Stimulated activated CD4-positive, alpha-beta T cell treated with anti-CD3 and anti-CD28 coated beads, Interleukin-4, amount 100 ng/mL, for 1 hour (primary cell): ENCODE measurements around the gene ELAC1.
"Not testable (repeated sequence)": the region's sequence is repeated elsewhere in the genome, so short reads cannot be mapped to it uniquely, and the experiment has no call there.

ENCODE experiments used
- DNase-seq: peaks from one replicate; pipeline ENCODE4 v3.0.0-alpha.2; 2020

The ELAC1 gene

DNA sequence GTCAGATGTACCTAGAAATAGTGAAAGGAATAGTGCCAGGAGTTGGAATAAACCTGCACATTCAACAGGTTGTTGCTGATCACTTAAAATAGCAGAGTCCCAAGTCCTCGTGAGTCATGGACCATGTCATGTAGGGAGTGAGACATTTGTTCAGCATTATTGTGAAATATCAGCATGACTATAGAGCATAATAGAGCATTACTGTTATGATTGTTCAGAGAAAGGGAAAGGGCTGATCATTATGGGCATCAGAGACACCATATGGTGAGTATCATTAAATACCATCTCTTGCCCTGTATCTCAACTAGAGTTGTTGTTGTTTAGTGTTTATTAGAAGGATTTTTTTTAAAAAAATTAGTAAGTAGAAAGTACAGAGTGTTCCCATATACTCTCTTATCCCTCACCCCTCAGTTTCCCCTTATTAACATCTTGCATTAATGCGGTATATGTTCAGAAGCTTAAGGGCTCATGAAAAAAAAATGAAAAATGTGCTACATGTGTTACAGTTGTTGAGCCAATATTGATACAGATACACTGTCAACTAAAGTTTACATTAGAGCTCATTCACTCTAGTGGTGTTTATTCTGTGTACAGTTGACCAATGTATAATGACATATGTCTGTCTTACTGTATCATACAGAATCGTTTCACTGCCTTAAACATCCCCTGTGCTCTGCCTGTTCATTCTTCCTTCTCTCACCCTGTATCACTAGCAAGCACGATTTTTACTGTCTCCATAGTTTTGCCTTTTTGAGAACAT lies 5.7 kb downstream of the ELAC1 start:
- DNase-seq = no peak

DNA sequence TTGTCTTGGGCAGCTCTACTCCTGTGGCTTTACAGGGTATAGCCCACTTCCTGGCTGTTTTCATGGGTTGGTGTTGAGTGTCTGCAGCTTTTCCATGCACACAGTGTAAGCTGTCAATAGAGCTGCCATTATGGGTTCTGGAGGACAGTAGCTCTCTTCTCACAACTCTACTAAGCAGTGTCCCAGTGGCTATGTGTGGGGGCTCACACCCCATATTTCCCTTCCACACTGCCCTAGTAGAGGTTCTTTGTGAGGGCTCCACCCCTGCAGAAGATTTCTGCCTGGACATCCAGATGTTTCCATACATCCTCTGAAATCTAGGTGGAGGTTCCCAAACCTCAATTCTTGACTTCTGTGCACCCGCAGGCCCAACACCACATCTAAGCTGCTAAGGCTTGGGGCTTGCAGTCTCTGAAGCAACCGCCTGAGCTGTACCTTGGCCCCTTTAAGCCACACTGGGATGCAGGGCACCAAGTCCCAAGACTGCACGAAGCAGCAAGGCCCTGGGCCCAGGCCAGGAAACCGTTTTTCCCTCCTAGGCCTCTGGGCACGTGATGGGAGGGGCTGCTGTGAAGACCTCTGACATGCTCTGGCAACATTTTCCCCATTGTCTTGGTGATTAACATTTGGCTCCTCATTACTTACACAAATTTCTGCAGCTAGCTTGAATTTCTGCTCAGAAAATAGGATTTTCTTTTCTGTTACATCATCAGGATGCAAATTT lies 9.4 kb downstream of the ELAC1 start:
- DNase-seq = no peak

DNA sequence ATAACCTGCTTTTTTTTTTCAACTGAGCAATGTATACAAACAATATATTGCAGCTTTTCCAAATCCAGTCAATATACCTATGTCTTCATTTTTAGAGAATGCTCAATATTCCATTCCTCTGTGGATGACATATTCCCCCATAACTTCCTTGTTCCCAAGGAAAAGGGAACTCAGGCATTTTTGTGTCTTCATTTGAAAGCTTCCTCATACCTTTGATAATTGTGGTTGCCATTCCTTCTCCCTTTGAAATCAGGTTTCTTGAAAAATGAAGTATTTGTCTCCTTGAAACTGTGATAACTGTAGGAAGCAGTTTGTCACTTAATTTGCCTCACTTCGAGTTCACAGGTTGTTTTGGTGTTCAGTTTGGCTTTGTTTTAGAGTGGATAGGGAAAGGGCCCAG lies 13.5 kb downstream of the ELAC1 start:
- DNase-seq = no peak

DNA sequence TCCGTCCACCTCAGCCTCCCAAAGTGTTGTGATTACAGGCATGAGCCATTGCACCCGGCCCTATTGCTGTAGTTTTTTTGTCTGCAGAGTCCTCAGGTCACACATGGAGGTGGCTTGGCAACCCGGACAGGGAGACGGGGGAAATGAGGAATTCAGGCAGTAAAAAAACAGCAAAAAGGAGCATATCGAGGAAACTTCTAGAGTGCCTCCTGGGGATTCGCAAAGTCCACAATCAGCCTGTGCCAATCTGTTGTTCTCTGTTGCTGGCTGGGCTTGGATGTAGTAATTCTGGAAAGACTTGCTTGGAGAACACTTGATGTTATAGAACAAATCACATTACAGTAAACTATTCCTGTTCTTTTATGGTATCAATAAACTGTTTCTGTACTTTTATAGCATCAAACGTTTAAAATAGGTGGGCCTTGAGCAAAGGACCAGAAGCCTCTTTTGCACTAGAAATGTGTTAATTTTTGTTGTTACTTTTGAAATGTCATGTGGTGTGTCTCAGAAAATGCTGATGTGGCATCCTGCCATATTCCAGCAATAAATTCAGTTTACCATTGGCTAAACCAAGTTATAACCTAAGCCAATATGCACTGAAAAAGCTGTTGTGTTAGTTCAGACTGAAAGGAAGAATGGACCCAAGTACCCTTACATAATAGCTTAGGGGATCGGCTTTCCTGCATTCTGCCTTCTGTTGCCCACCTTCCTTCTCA lies 14.4 kb downstream of the ELAC1 start:
- DNase-seq = no peak

DNA sequence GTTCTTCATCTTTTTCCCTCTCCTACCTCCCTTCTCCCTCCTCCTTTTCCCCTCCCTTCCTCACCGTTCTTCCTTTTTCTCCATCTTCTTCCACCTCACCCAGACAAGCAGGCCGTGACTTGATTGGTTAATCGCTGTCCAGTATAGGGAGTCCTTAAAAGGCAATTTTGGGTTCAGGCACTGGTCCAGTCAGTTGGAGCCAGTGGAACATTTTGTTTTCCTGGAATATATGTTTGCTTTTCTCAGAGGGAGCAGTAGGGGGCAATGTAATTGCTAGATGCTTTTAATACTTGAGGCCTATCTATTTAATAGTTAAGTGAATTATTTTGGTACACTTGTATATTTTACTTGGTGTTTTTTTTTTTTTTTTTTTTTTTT lies 15.0 kb downstream of the ELAC1 start:
- DNase-seq = no peak

DNA sequence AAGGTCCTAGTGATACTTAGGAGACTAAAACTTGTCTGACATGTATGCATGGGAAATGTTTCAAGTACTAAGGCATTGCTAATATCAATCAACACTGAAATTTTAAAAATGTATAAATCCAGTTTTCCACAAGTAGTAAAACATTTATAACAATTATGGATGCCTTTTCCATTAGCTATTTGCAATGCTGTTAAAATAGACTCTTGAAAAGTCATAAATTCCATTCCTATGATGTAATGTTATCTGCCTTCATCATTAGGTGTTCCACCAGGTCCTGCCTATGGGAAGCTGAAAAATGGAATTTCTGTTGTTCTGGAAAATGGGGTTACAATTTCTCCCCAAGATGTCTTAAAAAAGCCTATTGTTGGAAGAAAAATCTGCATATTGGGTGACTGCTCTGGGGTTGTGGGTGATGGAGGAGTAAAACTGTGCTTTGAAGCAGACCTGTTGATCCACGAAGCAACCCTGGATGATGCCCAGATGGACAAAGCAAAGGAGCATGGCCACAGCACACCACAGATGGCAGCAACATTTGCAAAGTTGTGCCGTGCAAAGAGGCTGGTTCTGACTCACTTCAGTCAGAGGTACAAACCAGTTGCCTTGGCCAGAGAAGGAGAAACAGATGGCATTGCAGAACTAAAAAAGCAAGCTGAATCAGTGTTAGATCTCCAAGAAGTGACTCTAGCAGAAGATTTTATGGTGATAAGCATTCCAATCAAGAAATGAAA lies 18.7 kb downstream of the ELAC1 start:
- DNase-seq = no peak

DNA sequence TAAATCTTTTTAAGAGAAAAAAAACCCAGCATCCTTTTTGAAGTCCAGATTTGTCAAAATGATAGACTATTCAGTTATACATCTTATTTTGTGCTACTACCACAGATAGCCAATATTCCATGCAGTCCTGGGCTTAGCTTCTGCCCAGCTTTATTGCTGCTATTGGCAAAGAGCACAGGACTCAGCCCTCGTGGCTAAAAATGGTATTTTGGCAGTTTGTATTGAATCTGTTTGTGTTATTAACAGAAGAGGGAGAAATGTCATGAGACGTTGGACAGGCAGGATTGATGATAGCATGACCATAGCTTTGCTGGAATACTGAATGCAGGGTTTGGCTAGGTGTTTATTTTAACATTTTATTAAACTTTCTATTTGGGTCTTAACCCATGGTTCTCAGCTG lies 19.4 kb downstream of the ELAC1 start:
- no peak for DNase-seq

DNA sequence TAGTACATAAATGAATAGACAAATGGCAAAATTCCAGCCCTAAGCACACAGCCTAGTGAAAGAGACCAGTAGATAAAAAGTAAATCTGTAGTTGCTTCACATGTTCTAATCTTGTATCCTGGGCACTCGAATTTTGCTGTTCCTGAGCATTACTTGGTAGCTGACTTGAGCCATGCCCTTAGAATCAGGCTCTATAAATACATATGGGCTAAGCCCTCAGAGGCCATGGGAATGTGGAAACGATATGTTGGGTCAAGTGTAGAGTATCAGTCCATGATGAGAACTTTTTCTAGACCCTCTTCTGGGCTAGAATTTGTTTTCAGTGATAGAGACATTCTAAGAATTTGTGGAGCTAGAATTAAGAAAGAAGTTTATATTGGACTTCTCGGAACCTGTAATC lies 21.9 kb downstream of the ELAC1 start:
- no peak for DNase-seq

DNA sequence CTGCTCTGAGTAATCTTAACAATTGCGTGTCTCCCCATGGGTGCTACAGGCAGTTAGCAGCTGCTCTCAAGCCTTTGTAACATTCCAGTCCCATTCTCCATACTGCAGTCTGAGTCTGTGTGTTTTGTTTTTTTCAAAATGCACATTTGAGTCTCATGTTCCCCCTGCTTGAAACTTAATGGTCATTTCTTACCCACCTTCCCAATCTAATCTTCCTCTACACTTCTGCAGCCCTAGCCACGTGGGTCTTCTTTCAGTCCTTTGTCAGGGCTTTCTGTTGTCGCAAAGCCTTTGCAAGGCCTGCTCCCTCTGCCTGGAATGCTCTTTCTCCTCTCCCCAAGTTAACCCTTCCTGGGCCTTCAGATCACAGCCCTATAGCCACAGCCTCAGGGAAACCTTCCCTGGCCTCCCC lies 24.5 kb downstream of the ELAC1 start:
- no peak for DNase-seq

DNA sequence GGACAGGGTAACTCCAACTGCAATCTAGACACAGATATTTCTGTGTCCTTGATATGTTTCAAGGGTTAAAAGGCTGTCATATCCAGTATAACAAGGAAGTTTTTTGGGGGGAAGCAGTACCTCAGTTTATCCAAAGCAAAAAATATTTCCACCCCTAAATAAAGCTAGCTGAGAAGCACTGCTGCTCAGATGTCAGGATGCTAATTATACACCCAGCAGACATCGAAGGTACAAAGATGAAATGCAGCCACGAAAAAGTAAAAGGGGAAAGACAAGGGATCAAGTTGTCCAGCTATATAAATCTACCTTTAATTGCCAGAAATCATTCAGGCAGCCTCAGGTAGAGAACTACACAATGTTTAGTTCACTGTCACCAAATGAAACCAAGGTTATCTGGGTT lies 26.2 kb downstream of the ELAC1 start:
- DNase-seq = no peak

DNA sequence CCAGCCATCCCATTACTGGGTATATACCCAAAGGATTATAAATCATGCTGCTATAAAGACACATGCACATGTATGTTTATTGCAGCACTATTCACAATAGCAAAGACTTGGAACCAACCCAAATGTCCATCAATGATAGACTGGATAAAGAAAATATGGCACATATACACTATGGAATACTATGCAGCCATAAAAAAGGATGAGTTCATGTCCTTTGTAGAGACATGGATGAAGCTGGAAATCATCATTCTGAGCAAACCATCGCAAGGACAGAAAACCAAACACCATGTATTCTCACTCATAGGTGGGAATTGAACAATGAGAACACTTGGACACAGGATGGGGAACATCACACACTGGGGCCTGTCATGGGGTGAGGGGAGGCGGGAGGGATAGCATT lies 35.3 kb downstream of the ELAC1 start:
- not testable (repeated sequence) for DNase-seq

DNA sequence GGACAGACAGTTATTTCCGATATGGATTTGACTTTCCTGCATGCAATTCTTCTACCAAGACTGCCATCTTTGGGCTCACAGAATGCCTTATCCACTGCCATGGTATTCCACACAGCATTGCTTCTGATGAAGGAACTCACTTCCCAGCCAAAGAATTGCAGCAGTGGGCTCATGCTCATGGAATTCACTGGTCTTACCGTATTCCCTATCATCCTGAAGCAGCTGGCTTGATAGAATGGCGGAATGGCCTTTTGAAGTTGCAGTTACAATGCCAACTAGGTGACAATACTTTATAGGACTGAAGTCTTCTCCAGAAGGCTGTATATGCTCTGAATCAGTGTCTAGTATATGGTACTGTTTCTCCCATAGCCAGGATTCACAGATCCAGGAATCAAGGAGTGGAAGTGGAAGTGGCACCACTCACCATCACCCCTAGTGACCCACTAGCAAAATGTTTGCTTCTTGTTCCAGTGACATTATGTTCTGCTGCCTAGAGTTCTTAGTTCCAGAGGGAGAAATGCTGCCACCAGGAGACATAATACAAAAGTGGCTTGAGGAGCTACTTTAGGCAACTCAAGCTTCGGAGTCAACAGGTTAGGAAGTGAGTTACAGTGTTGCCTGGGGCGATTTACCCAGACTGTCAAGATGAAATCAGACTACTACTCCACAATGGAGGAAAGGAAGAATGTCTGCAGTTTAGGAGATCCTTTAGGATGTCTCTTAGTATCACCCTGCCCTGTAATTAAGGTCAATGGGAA lies 38.4 kb downstream of the ELAC1 start:
- no peak for DNase-seq

DNA sequence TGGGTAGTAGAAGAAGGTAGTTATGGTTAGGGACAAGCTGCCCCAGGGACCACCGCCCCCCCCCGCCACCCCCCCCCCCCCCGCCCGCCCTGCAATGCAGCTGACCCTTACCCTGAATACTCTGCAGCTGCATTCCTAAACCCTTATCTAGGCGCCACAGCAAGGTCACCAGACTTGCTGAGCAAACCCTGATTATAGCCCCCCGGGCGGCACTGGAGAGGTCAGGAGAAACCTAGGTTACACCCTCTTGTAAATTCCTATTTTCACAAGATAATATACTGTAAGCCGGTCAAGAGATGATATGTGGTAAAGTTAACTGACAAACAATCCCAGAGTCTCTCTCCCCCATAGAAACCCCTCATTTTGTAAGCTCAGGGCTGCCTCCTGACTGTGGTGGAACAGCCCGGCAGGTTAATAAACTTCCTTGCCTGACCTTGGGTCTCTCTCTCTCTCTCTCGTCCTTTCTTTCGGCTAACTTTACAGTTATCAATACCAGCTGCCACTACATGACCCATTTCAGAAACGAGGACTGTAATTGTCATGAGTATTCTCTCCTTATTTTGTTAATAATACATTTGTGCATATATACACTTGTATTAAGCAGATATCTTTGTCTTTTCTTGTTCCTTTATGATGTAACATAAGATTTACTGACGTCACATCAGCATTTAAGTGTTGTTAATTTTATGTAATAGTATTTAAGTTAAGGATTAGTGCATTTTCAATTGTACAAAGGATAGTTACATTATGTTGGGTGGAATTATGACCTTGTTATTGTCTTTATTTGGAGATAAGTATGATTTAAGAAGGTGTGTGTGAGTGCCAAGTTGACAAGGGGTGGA lies 39.3 kb downstream of the ELAC1 start:
- no peak for DNase-seq

DNA sequence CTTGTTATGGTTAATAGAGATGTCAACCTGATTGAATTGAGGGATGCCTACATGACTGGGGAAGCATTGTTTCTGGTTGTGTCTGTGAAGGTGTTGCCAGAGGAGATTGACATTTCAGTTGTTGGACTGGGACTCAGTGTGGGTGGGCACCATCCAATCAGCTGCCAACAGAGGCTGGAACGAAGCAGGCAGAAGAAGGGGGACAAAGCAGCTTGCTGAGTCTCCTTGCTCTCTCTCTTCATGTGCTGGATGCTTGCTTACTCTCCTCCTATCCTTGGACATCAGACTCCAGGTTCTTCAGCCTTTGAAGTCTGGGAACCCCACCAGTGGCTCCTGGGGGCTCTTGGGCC lies 39.9 kb downstream of the ELAC1 start:
- no peak for DNase-seq

DNA sequence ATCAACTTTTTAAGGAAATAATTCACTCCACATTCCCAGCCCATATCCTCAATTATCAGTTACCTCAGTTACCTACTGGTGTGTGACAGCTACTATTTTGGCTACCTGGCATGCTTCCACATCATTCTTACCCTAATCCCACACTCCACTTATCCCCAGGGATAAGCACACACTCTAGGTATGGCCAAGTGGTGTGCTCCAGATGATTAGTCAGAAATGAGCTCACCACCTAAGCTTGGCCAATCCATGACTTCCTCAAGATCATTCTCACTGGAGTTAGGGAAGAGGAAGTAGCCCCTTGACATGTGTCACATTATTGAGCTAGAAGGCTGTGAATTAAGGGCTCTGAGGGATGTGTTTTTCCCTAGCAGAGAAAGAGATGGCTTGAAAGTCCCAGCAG lies 41.2 kb downstream of the ELAC1 start:
- DNase-seq = no peak

DNA sequence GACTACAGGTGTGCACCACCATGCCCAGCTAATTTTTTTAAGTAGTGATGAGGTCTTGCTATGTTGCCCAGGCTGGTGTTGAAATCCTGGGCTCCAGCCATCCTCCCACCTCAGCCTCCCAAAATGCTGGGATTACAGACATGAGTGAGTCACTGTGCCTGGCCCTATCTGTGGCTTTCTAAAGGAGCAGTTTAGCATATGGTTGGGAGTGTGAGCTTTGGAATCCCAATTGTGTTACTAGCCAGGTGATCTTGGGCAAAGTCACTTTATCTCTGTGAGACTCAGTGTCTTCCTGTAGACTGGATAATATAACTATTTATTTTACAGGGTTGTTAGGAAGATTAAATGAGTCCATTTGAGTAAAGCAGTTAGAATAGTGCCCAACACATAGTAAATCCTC lies 42.4 kb downstream of the ELAC1 start:
- no peak for DNase-seq

DNA sequence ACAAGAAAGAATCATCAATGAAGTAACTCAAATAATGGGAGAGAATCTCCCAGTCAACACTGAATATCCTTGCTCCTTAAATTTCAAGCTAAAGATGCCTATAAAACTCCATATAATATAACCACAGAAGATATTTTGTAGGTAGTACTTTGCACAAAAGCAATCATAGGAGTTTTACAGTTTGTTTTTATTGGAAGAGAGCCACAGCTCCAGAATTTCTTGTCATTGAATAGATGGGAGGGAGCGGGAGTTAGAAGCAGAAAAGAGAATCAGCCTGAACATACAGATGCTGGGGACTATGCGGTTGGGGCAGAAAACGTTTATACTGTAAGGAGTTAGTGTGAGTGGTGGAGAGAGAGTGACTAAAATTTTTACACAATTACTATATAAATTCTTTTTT lies 43.9 kb downstream of the ELAC1 start:
- DNase-seq = no peak

DNA sequence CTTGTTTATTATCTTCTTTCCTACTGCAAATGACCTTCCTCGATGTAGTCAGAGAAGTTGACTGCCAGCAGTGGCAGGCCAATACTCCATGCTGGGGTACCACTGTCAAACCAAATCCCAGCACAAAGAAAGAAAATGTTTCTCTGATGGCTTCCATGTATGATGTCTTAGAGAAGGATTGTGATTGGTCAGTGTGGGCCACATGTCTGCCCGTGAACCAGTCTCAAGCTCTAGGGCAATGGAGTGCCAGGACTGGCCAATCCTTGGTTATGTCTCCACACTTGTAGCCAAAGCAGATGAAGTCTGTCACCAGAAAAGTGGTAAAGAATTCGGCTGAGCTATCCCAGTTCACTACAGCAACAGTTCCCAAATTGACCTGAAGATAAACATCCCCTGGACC lies 44.6 kb downstream of the ELAC1 start:
- DNase-seq = no peak

DNA sequence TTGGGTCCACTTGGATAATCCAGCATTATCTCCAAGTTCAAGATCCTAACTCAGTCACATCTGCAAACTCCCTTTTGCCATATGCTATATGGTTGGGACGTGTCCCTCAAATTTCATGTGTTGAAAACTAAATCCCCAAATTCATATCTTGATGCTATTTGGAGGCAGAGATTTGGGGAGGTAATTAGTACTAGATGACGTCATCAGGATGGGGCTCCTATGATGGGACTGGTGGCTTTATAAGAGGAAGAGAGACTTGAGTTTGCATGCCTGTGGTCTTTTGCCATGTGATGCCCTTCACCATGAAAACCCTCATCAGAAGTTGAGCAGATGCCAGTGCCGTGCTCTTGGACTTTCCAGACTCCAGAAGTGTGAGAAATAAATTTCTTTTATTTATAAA lies 45.4 kb downstream of the ELAC1 start:
- DNase-seq = no peak

DNA sequence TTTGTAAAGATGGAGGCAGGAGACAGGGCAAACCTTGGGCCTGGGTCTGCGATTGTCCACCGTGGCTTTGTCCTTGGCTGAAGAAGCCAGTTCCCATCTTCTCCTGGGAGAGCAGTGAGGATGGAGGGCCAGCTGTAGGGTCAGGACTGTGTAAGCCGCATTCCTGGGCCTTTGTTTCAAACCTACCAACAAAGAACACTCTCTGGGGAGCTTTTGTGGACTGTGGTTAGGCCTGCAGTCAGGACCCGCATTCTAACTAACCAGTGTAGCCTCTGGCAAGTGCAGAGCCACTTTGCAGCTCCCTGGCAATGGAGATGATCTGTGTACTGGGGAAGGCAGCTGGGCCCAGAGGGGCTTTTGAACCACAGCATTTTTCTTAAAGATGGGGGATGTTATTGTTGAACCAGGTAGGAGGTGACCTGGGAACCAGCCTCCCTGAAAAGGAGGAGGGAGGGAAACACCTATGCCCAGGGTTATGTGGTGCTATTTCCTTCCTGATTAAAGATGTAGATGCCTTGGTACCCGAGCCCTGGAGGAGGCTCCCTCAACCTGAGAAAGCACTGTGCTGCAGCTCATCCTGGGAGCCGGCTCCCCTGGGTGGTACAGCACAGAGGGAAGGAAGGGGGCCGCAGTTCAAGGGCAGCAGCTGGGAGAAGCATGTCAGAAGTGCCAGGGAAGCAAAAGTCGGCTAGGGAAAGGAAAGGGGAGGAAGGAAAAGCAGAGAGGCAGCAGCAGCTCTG lies 49.5 kb downstream of the ELAC1 start:
- DNase-seq = no peak

DNA sequence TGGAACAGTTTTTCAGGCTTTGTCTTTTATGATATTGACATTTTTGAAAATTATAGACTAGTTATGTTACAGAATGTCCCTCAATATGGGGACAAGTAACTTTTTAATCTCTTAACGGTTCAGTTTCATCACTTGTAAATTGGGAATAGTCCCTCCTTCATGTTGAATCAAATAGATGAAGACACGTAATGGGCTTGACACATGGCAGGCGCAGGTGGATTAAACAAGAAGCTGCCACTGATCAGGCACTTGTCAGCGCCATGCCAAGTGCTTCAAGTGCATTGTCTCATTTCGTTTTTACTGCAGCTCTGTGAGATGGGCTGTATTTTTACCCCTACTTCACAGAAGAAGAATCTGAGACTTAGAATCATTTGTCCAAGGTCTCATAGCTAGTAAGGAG lies 52.7 kb downstream of the ELAC1 start:
- no peak for DNase-seq
